ENCODE results near the gene NSFL1C. TPM values are rescaled to one million over a fixed set of nuclear protein-coding genes. Genes with fewer than 3 reads are reported as not detected.

The NSFL1C gene
- total RNA-seq, 1 donor from 2014 or later = 59.9 TPM

GRCh38 chr20:1434571-1435336 lies 31.9 kb downstream of the NSFL1C start:
- peak; percentile 56 for ATAC-seq
- intact Hi-C loops (cut with micrococcal nuclease) = no loop called here
- no peak for DNase-seq

DNA sequence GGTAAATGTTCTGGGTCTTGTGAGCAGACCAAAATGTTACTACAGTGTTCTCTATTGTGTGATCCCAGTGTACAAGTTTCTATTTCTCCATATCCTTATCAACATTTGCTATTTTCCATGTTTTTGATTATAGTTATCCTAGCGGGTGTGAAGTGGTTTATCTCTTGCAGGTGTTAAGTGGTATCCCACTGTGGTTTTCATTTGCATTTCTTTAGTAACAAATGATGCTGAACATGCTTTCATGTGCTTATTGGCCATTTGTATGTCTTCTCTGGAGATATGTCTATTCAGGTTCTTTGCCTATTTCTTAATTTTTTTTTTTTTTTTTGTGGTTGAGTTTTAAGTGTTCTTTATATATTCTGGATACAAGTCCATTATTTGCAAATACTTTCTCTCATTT lies 35.5 kb downstream of the NSFL1C start:
- ATAC-seq (no peak), DNase-seq (no peak)
- intact Hi-C loops (cut with micrococcal nuclease) = no loop called here

DNA sequence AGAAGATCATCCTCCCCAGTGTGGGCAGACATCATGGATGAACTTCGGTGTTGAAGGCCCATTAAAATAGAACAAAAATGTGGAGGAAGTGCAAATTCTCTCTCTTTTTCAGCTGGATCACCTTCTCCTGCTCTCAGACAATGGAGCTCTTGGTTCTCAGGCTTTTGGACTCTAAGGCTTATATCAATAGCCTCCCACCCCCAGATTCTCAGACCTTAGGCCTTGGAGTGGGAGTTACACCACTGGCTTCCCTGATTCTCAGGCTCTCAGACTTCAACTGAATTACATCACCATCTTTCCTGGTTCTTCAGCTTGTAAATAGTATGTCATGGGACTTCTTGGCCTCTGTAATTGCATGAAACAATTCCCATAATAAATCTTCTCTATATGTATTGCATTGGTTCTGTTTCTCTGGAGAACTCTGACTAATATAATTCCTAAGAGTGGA lies 36.6 kb downstream of the NSFL1C start:
- DNase-seq = no peak
- intact Hi-C loops (cut with micrococcal nuclease) = no loop called here
- ATAC-seq = no peak

- DNase-seq (no peak), ATAC-seq (no peak)
- intact Hi-C loops (cut with micrococcal nuclease) = no loop called here
Measured at GRCh38 chr20:1429143-1429728, 37.4 kb downstream of the NSFL1C start.

DNA sequence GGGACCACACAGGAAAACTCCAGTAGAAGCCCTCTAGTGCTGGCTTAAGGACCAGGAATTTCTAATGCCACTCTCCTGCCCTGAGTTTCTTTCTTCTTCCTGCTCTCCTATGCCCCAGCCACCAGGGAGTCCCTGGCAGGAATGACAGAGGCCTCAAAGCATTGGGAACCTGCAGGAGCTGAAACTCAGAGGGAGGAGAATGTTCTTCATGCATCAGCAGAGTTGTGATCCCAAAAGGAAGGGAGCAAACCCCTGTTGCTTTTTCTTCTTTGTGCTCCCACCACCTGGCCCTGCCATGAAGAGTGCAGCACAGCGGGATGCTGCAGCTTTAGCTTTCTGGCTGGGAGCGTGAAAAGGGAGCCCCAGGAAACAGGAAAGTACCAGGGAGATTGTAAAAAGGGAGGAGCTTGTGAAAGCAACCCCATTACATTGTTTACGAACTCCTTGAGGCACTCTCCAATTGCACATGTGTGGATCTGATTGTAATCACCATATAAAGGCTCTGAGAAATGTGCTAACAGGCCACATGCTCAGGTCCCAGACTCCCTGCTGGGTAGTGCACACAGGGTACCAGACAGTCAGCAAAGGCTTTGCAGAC lies 39.1 kb downstream of the NSFL1C start:
- intact Hi-C loops (cut with micrococcal nuclease) = no loop called here
- ATAC-seq = no peak

GRCh38 chr20:1426231-1426849 lies 40.3 kb downstream of the NSFL1C start:
- DNase-seq = no peak
- intact Hi-C loops (cut with micrococcal nuclease) = no loop called here
- no peak for ATAC-seq

More for the DNA sequence above, 39.1 kb downstream of the NSFL1C start:
- DNase-seq = no peak

- DNase-seq = no peak
- intact Hi-C loops (cut with micrococcal nuclease) = no loop called here
- no peak for ATAC-seq
Measured at GRCh38 chr20:1424336-1424735, 42.3 kb downstream of the NSFL1C start.

- DNase-seq (no peak), ATAC-seq (no peak)
- intact Hi-C loops (cut with micrococcal nuclease) = no loop called here
Measured at GRCh38 chr20:1423625-1424106, 43.0 kb downstream of the NSFL1C start.

DNA sequence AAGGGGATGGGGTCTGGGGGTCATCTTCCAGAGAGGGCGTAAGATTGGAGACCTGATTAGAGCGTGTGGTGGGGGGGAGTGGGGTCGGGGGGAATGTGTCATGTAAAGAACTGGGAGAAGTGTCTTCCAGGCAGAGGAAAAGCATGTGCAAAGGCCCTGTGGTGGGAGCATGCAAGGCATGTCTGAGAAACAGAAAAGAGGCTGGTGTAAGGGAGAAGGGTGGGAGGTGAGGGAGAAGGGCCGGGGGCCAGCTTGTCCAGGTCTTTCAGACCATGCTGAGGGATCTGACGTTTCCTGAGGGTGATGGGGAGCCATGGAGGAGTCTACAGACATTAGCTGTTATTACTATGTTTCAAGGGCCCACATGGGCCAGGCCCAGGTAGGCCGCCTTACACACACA lies 43.4 kb downstream of the NSFL1C start:
- ATAC-seq = no peak
- no peak for DNase-seq
- intact Hi-C loops (cut with micrococcal nuclease) = no loop called here

DNA sequence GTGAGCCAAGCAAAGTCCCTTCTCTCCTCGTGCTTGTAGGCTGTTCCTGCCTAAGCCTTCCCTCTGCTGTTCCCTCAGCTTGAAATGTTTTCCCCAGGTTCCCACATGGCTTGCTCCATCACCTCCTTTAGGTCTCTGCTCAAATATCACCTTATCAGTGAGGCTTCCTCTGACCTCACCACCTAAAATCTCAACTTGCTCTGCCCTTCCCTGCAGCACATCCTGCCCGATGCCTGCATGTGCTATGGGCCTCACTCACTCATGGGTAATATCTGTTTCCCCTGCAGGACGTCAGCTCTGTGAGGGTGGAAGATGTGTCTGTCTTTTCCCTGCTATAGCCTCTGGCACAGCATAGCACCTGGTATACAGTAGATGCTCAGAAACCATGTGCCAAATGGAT lies 43.9 kb downstream of the NSFL1C start:
- ATAC-seq = no peak
- DNase-seq = no peak
- intact Hi-C loops (cut with micrococcal nuclease) = no loop called here

- no peak for ATAC-seq
- intact Hi-C loops (cut with micrococcal nuclease) = no loop called here
Measured at GRCh38 chr20:1420066-1420465, 46.6 kb downstream of the NSFL1C start.

GRCh38 chr20:1418350-1418749 lies 48.3 kb downstream of the NSFL1C start:
- intact Hi-C loops (cut with micrococcal nuclease) = no loop called here
- DNase-seq (no peak), ATAC-seq (no peak)

More at GRCh38 chr20:1420066-1420465, 46.6 kb downstream of the NSFL1C start:
- DNase-seq = no peak

- ATAC-seq = no peak
- no peak for DNase-seq
- intact Hi-C loops (cut with micrococcal nuclease) = no loop called here
Measured at GRCh38 chr20:1417790-1418189, 48.9 kb downstream of the NSFL1C start.

DNA sequence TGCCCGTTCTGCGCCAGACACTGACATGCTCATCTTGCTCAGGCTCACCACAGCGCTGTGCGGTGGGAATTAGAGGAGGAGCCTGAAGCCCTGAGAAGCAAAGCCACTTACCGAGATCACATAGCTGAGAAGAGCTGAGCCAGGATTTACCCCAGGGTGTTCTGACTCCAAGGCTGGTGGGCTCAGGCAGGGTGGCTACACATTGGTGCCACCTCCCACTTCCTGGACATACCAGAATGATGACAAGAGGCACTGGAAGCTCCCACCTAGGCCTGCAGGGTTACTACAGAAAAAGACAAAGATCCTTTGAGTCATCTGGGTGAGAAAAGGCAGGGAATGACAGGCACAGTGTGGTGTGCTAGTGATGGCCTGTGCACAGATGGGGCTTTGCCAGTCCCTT lies 49.4 kb downstream of the NSFL1C start:
- intact Hi-C loops (cut with micrococcal nuclease) = no loop called here
- ATAC-seq (no peak), DNase-seq (no peak)

DNA sequence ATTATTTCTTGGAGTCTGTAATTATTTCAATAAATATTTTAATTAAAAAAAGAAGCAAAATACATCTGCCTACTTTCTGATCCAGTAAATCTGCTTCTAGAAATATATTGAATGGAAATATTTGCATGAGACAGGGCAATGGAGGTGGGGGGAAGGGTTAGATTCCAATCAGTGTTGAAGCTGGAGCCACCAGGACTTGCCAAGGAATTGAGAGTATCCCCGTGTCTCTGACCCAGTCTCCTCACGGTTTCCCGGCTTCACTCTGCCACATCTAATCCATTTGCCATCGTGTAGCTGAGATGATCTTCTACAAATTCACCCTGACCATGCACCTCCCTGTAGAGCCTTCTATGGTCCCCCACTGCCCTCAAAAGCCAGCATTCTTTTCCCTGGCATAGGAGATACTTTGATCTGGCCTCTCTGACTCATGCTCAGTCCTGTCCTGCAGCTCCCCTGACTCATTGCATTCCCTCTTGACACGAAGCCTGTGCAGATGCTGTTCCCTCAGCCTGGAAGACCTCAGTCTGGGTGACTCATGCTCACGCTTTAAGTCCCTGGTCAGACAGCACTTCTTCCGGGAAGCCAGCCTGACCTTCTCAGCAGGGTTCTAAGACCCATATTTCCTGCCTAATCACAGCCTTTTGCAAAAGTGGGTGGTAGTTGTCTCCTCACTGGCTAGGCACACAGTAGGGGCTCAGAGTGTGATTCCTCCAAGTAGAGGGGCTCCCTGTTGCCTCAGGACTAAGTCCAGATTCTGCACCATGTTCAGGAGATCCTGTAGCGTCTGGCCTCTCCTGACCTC lies 50.8 kb downstream of the NSFL1C start:
- intact Hi-C loops (cut with micrococcal nuclease) = no loop called here
- ATAC-seq = no peak
- DNase-seq = no peak

DNA sequence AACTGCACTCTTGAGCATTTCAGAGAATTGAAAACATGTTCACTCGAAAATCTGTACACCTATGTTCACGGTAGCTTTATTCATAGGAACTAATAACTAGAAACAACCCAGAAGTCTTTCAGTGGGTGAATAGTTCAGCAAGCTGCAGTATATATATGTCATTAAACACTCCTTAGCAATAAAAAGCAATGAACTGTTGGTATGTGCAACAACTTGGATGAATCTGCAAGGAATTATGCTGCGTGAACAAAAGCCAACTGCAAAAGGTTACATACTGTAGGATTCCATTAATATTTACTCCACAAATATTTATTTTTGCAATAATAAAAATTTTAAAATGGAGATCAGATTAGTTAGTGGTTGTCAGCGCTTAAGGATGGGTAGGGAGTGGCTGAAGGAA lies 51.7 kb downstream of the NSFL1C start:
- intact Hi-C loops (cut with micrococcal nuclease) = no loop called here
- no peak for DNase-seq
- no peak for ATAC-seq

DNA sequence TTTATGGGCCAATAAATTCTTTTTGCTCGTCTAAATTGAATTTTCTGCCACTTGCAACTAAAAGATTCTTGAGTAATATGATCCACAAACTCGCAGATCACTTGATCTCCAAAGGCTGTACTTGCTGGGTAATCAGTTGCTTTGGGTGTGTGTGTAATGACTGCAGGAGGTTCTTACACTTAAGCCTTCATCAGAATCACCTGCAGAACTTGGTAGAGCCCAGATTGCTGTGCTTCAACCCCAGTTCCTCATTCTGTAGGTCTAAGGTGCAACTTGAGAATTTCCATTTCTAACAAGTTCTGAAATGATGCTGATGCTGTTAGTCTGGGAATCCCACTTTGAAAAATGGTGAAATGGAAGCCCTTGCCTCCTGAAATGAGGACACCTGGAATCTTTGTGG lies 60.8 kb downstream of the NSFL1C start:
- DNase-seq (no peak), ATAC-seq (no peak)
- intact Hi-C loops (cut with micrococcal nuclease) = no loop called here

DNA sequence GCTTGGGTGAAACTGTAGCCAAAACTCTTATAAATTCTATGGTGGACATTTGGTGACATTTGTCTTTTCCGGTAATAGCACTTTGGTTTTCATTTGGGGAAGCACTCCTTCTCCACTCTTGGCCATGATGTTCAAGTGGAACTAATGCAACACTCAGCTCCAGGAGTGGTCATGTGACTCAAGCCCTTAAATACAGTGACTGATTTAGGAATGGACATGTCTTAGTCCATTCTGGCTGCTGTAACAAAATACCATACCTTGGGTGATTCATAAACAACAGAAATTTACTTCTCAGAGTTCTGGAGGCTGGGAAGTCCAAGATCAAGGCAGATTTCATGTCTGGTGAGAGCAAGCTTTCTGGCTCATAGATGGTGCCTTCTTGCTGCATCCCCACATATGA lies 63.0 kb downstream of the NSFL1C start:
- DNase-seq (no peak), ATAC-seq (no peak)
- intact Hi-C loops (cut with micrococcal nuclease) = no loop called here

DNA sequence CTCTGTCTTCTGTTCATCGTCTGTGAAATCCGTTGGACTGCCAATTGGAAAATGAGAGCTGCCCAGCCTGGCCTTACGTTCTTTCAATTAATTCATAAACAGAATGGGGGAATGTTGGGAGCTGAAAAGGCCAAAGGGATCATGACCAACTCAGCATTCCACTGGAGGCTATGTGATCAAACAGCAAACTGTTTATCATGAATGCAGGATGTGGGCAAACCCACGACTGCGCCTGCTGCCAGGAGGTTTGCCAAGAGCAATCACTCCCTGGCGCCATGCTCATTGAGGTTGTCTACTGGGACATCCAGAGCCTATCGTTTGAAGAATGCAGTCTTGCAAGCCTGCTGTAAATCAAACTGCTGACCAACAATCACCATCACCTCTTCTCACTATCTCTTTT lies 64.5 kb downstream of the NSFL1C start:
- ATAC-seq (no peak), DNase-seq (no peak)
- intact Hi-C loops (cut with micrococcal nuclease) = no loop called here

All from left ventricle myocardium superior (tissue), 1 donor.